Measurements from ENCODE around the gene DNAH14. TPM values are rescaled to one million over a fixed set of nuclear protein-coding genes. Genes with fewer than 3 reads are reported as not detected.
A peak's percentile ranks its signal among the peaks of the same experiment; 100 is the strongest.

The DNAH14 gene
- total RNA-seq, 6 donors from 2014 or later = 2.1 to 26.5 (median 12.9) TPM

DNA sequence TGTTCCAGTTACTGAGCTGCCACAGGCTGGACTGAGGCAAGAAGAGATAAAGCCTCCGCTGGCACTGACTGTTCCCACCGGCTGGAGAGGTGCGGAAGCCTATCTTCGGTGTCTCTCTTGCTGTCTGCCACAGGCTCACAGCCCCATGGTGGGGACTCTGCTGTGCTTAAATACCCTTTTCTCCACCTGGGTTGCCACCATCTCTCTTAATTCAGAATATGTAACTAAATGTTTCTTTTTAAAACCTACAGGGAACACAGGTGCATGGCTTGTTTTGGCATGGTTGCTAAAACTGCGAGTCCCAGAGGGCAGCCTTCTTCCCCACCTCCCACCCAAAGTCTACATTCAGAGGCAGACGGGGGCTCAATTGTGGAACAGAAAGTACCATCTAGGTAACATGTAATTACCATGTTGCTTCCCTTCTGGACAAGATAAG is 506.5 kb downstream of the DNAH14 start:
- ATAC-seq (ENCODE audit: low FRiP score in 2 of 2) = no peak
- DNase-seq = no peak
- H3K4me3 ChIP-seq = no peak overlapping the region
- peaks cover 0 to 4% (median 0%) of the 10 kb centered on the region in 4 donors for H3K4me1 ChIP-seq
- H3K36me3 ChIP-seq = no peaks in the 10 kb centered on the region
- no peaks in the 10 kb centered on the region for H3K9me3 ChIP-seq
- TF ChIP-seq CTCF (IDR thresholded peaks at IDR 0.05) = no peak
- no peak for TF ChIP-seq POLR2AphosphoS5 (IDR thresholded peaks at IDR 0.05)
- no peaks in the 10 kb centered on the region for H3K27me3 ChIP-seq
- no peak overlapping the region for H3K27ac ChIP-seq
- WGBS, 2 donors = 85 to 89% methylated on average over 6 of the region's 6 CpGs

GRCh38 chr1:225437710-225438437 is 508.4 kb downstream of the DNAH14 start:
- H3K27ac ChIP-seq = no peak overlapping the region
- H3K4me3 ChIP-seq = no peak overlapping the region
- H3K4me1 ChIP-seq = peaks cover under 1 to 16% (median 13%) of the 10 kb centered on the region in 4 donors
- no peaks in the 10 kb centered on the region for H3K36me3 ChIP-seq
- no peaks in the 10 kb centered on the region for H3K9me3 ChIP-seq
- no peaks in the 10 kb centered on the region for H3K27me3 ChIP-seq
- TF ChIP-seq EP300 (IDR thresholded peaks at IDR 0.05) (no peak), POLR2A (IDR thresholded peaks at IDR 0.05) (no peak), CTCF (IDR thresholded peaks at IDR 0.05) (peak in 3 of 6 experiments; percentile 15 to 29 (median 28)), POLR2AphosphoS5 (IDR thresholded peaks at IDR 0.05) (no peak)
- WGBS, 2 donors = 84 to 90% methylated on average over 5 of the region's 5 CpGs
- no peak for DNase-seq
- ATAC-seq (ENCODE audit: low FRiP score in 2 of 2) = no peak

DNA sequence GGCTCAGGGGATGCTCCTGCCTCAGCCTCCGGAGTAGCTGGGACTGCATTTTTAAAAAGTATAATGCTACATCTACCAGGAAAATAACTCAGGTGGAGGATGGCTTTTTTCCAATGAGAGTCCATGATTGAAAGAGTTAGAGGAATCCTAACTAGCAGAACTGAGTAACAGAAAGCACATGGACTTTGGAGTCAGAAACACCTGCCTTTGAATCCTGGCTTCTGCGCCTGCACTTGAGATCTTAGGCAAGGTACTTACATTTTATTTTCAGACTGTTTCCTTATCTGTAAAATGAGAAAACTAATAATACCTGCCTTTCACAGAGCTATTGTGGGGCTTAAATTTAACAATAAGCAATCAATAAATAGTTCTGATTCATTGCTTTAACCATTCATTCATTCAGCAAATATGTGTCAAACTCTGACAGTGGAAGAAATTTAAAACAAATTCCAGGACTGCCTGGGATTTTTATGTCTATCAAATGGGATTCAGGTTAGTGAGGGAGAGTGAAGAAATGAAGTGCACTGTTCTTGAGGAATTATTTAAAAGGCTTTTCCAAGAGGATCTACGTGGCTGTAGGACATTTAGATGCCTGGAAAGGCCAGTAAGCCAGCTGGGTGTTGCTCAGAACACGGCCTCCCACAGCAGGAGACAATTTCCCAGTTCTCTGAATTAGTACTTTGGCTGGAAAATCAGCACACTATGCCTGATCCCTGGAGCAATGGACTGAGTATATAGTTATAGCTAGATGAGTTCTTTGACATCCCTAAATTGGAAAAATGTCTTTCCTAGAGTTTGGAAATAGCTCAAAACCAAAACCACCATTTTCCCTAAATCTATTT is 511.1 kb downstream of the DNAH14 start:
- Histone ChIP-seq H3K27me3 (no peaks in the 10 kb centered on the region), H3K9me3 (no peaks in the 10 kb centered on the region), H3K4me1 (peaks cover 17 to 40% (median 26%) of the 10 kb centered on the region in 4 donors), H3K4me3 (no peak overlapping the region), H3K36me3 (no peaks in the 10 kb centered on the region), H3K27ac (no peak overlapping the region)
- ATAC-seq (ENCODE audit: low FRiP score in 2 of 2) (no peak), DNase-seq (no peak)
- no peak for TF ChIP-seq POLR2AphosphoS5 (IDR thresholded peaks at IDR 0.05)
- TF ChIP-seq CTCF (IDR thresholded peaks at IDR 0.05) = no peak
- no peak for TF ChIP-seq EP300 (IDR thresholded peaks at IDR 0.05)
- TF ChIP-seq POLR2A (IDR thresholded peaks at IDR 0.05) = no peak
- WGBS, 2 donors = 84 to 87% methylated on average over 4 of the region's 4 CpGs

- no peaks in the 10 kb centered on the region for H3K36me3 ChIP-seq
- no peaks in the 10 kb centered on the region for H3K9me3 ChIP-seq
- TF ChIP-seq CTCF (IDR thresholded peaks at IDR 0.05) = no peak
- TF ChIP-seq POLR2A (IDR thresholded peaks at IDR 0.05) = no peak
- TF ChIP-seq POLR2AphosphoS5 (IDR thresholded peaks at IDR 0.05) = no peak
- no peak for TF ChIP-seq EP300 (IDR thresholded peaks at IDR 0.05)
- peaks cover 23 to 49% (median 34%) of the 10 kb centered on the region in 4 donors for H3K4me1 ChIP-seq
- ATAC-seq (ENCODE audit: low FRiP score in 2 of 2) = no peak
- H3K4me3 ChIP-seq = no peak overlapping the region
- H3K27me3 ChIP-seq = no peaks in the 10 kb centered on the region
- H3K27ac ChIP-seq = peak overlapping the region in 1 of 4 donors; percentile 36
- DNase-seq = no peak
- WGBS, 2 donors = 54 to 63% methylated on average over 9 of the region's 9 CpGs
Measured at GRCh38 chr1:225441314-225442122, 512.0 kb downstream of the DNAH14 start.
